AG04450 (cell line): ENCODE results near the gene PRRG3. TPM values are rescaled to one million over a fixed set of nuclear protein-coding genes. Genes with fewer than 3 reads are reported as not detected.
"Not testable (repeated sequence)": the region's sequence is repeated elsewhere in the genome, so short reads cannot be mapped to it uniquely, and the experiment has no call there.

Source experiments
- CTCF ChIA-PET: fragments of 300-600, 350-600 bp; formaldehyde crosslinking; extraction: SDS; loops from one replicate; lab custom pipeline; 2022; ENCODE audit warnings: antibody characterized with exemption, inconsistent platforms; lab: Charles Lee
- POLR2A ChIA-PET: fragments of 350-600 bp; formaldehyde crosslinking; extraction: SDS; loops from one replicate; lab custom pipeline; 2021; ENCODE audit warnings: antibody characterized with exemption, inconsistent platforms; lab: Yijun Ruan, JAX
- DNase-seq: peaks from one replicate; pipeline ENCODE4 v3.0.0-alpha.2; 2011; ENCODE audit warnings: low read depth, low spot score
- H3K27ac ChIP-seq: one replicate; pipeline ENCODE4 v1.5.1; 2012; ENCODE audit warnings: low read depth, low read length, control low read depth
- H3K27me3 ChIP-seq: one replicate; pipeline ENCODE4 v1.6.0; 2012; ENCODE audit warnings: low read length; ENCODE audit not compliant: control insufficient read depth, insufficient read depth
- H3K4me3 ChIP-seq: 2 replicates; pipeline ENCODE4 v1.5.1; 2011; ENCODE audit warnings: mild to moderate bottlenecking, low read depth, low read length, control low read depth
- H3K9me3 ChIP-seq: 2 replicates; pipeline ENCODE4 v1.5.1; 2012; ENCODE audit warnings: low read length; ENCODE audit not compliant: control insufficient read depth, insufficient read depth
- CTCF ChIP-seq: IDR thresholded peaks from 2 replicates; pipeline ENCODE4 v1.5.1; 2011; ENCODE audit warnings: low read depth, low read length, control low read depth, inconsistent platforms
- polyA plus RNA-seq: library from polyadenylated mRNA; depleted of rRNA; stranded (reverse); fragments of >200 nt; gene quantifications from 2 replicates; pipeline ENCODE4 v1.2.3, GENCODE V29; 2011

The PRRG3 gene
- polyA plus RNA-seq, 1 experiment: not detected

- CTCF ChIA-PET: no interaction called here
- DNase-seq: no peak
Observed at GRCh38 chrX:151695583-151696340, 504 bp downstream of the PRRG3 start.

GRCh38 chrX:151697082-151697481 lies 1.8 kb downstream of the PRRG3 start:
- POLR2A ChIA-PET, H3K9me3 ChIP-seq, H3K27ac ChIP-seq, H3K4me3 ChIP-seq, DNase-seq, H3K27me3 ChIP-seq, CTCF ChIA-PET: not testable (repeated sequence)

More at GRCh38 chrX:151695583-151696340, 504 bp downstream of the PRRG3 start:
- no peak for TF ChIP-seq CTCF
- no peak overlapping the region for H3K4me3 ChIP-seq
- POLR2A ChIA-PET: no interaction called here
- H3K27me3 ChIP-seq: no peaks in the 10 kb centered on the region
- H3K9me3 ChIP-seq: no peaks in the 10 kb centered on the region
- no peak overlapping the region for H3K27ac ChIP-seq

GRCh38 chrX:151697522-151697921 lies 2.3 kb downstream of the PRRG3 start:
- ChIA-PET CTCF (no interaction called here), POLR2A (no interaction called here)
- Histone ChIP-seq H3K27me3 (no peaks in the 10 kb centered on the region), H3K9me3 (no peaks in the 10 kb centered on the region), H3K4me3 (no peak overlapping the region), H3K27ac (no peak overlapping the region)
- DNase-seq: no peak
- no peak for TF ChIP-seq CTCF

GRCh38 chrX:151698485-151698884 lies 3.2 kb downstream of the PRRG3 start:
- CTCF ChIA-PET: no interaction called here
- Histone ChIP-seq H3K27me3 (no peaks in the 10 kb centered on the region), H3K4me3 (no peak overlapping the region), H3K27ac (no peak overlapping the region), H3K9me3 (no peaks in the 10 kb centered on the region)
- no peak for TF ChIP-seq CTCF
- POLR2A ChIA-PET: no interaction called here
- DNase-seq: no peak

GRCh38 chrX:151699746-151700145 lies 4.5 kb downstream of the PRRG3 start:
- no peaks in the 10 kb centered on the region for H3K27me3 ChIP-seq
- DNase-seq: no peak
- H3K4me3 ChIP-seq: no peak overlapping the region
- no peaks in the 10 kb centered on the region for H3K9me3 ChIP-seq
- TF ChIP-seq CTCF: no peak
- ChIA-PET POLR2A (no interaction called here), CTCF (no interaction called here)
- no peak overlapping the region for H3K27ac ChIP-seq
